HG02840 (cell line): ENCODE data around the gene HELZ.
"Not testable (repeated sequence)": the region's sequence is repeated elsewhere in the genome, so short reads cannot be mapped to it uniquely, and the experiment has no call there.

Experiments
- ATAC-seq: cut with Tn5 transposase; IDR thresholded peaks from one replicate; pipeline ENCODE4 v1.9.1; 2021; ENCODE audit warnings: mild to moderate bottlenecking, moderate library complexity, moderate number of reproducible peaks; ENCODE audit not compliant: unreplicated experiment, low FRiP score

Gene HELZ

GRCh38 chr17:67152824-67153223 lies 92.2 kb downstream of the HELZ start:
- no peak for ATAC-seq

- ATAC-seq = no peak
Observed at GRCh38 chr17:67151717-67152116, 93.3 kb downstream of the HELZ start.

- ATAC-seq = no peak
Observed at GRCh38 chr17:67150826-67151225, 94.2 kb downstream of the HELZ start.

- no peak for ATAC-seq
Observed at GRCh38 chr17:67148352-67148751, 96.6 kb downstream of the HELZ start.

- ATAC-seq = no peak
Observed at GRCh38 chr17:67145183-67145805, 99.7 kb downstream of the HELZ start.

GRCh38 chr17:67143318-67143717 lies 101.7 kb downstream of the HELZ start:
- ATAC-seq = no peak

- not testable (repeated sequence) for ATAC-seq
Observed at GRCh38 chr17:67142030-67142429, 103.0 kb downstream of the HELZ start.

GRCh38 chr17:67139784-67140665 lies 105.0 kb downstream of the HELZ start:
- no peak for ATAC-seq

GRCh38 chr17:67139289-67139688 lies 105.7 kb downstream of the HELZ start:
- ATAC-seq = no peak

- ATAC-seq = no peak
Observed at GRCh38 chr17:67138392-67138791, 106.6 kb downstream of the HELZ start.

- ATAC-seq = no peak
Observed at GRCh38 chr17:67137860-67138259, 107.1 kb downstream of the HELZ start.

- no peak for ATAC-seq
Observed at GRCh38 chr17:67137026-67137370, 108.0 kb downstream of the HELZ start.

GRCh38 chr17:67136191-67137025 lies 108.6 kb downstream of the HELZ start:
- ATAC-seq = no peak

- ATAC-seq = no peak
Observed at GRCh38 chr17:67133161-67133560, 111.8 kb downstream of the HELZ start.

- ATAC-seq = no peak
Observed at GRCh38 chr17:67132366-67132765, 112.6 kb downstream of the HELZ start.

- ATAC-seq = no peak
Observed at GRCh38 chr17:67130768-67131167, 114.2 kb downstream of the HELZ start.

- no peak for ATAC-seq
Observed at GRCh38 chr17:67129283-67129682, 115.7 kb downstream of the HELZ start.

- ATAC-seq = no peak
Observed at GRCh38 chr17:67128700-67129099, 116.3 kb downstream of the HELZ start.

GRCh38 chr17:67127925-67128324 lies 117.1 kb downstream of the HELZ start:
- no peak for ATAC-seq

- no peak for ATAC-seq
Observed at GRCh38 chr17:67126983-67127382, 118.0 kb downstream of the HELZ start.

- not testable (repeated sequence) for ATAC-seq
Observed at GRCh38 chr17:67126543-67126942, 118.5 kb downstream of the HELZ start.
